Inflammatory macrophage treated with lipopolysaccharide for 1 hour (primary cell): ENCODE results near the gene OR10Z1.

Experiments
- DNase-seq, 2 donors: peaks; one replicate each; pipeline ENCODE4 v3.0.0-alpha.2; 2020 to 2022

The OR10Z1 gene

GRCh38 chr1:158604968-158605367, at the start of gene OR10Z1:
Gene OR10Z1 (plus strand): TSS chr1:158605268. CDS start chr1:158606439, 1,171 bp downstream.
- no peak for DNase-seq

GRCh38 chr1:158559696-158560095, 45.4 kb upstream of the OR10Z1 start:
- DNase-seq, result no peak

GRCh38 chr1:158563853-158564252, 41.2 kb upstream of the OR10Z1 start:
- peak in 1 of 2 donors; percentile 7 for DNase-seq

- peak; percentile 44 to 52 for DNase-seq
These were observed 40.5 kb upstream of the OR10Z1 start for GRCh38 chr1:158564608-158565007.

- DNase-seq, result no peak
These were observed 34.6 kb upstream of the OR10Z1 start, which contains the start of gene OR6P1 for GRCh38 chr1:158570480-158570879. Gene OR6P1 (minus strand): TSS chr1:158570580. CDS start chr1:158563604, 6,976 bp downstream.

- DNase-seq, result no peak
These were observed 32.8 kb upstream of the OR10Z1 start for GRCh38 chr1:158572226-158572625.

- no peak for DNase-seq
These were observed 27.5 kb upstream of the OR10Z1 start for GRCh38 chr1:158577561-158577960.

GRCh38 chr1:158579733-158580132, 25.3 kb upstream of the OR10Z1 start, which contains the start of gene OR10X1:
Gene OR10X1 (minus strand): TSS chr1:158579899. CDS start chr1:158579899, 0 bp downstream.
- no peak for DNase-seq

- DNase-seq, result no peak
These were observed 21.1 kb upstream of the OR10Z1 start for GRCh38 chr1:158583962-158584361.

- no peak for DNase-seq
These were observed 18.1 kb upstream of the OR10Z1 start for GRCh38 chr1:158586942-158587341.

GRCh38 chr1:158600735-158601134, 4.3 kb upstream of the OR10Z1 start:
- no peak for DNase-seq

- no peak for DNase-seq
These were observed 2.2 kb downstream of the OR10Z1 start for GRCh38 chr1:158607296-158607695.

GRCh38 chr1:158611916-158612315, 6.8 kb downstream of the OR10Z1 start:
- no peak for DNase-seq

GRCh38 chr1:158613764-158614163, 8.7 kb downstream of the OR10Z1 start:
- no peak for DNase-seq

GRCh38 chr1:158638146-158638545, 33.1 kb downstream of the OR10Z1 start:
- DNase-seq, result no peak

GRCh38 chr1:158638904-158639303, 33.8 kb downstream of the OR10Z1 start:
- DNase-seq, result no peak

GRCh38 chr1:158644449-158644848, 39.4 kb downstream of the OR10Z1 start:
- DNase-seq, result peak; percentile 72 to 76

- peak; percentile 81 to 85 for DNase-seq
These were observed 41.4 kb downstream of the OR10Z1 start for GRCh38 chr1:158646465-158646864.

GRCh38 chr1:158649052-158649451, 44.0 kb downstream of the OR10Z1 start:
- peak in 1 of 2 donors; percentile 15 for DNase-seq

GRCh38 chr1:158652721-158653334, 47.8 kb downstream of the OR10Z1 start:
- DNase-seq, result no peak

GRCh38 chr1:158654086-158654485, 49.0 kb downstream of the OR10Z1 start:
- peak in 1 of 2 donors; percentile 15 for DNase-seq

- DNase-seq, result peak in 1 of 2 donors; percentile 15
These were observed 49.5 kb downstream of the OR10Z1 start for GRCh38 chr1:158654571-158654970.
